A549 (cell line): ENCODE data around the gene TSC22D3. TPM values are rescaled to one million over a fixed set of nuclear protein-coding genes. Genes with fewer than 3 reads are reported as not detected.
A peak's percentile ranks its signal among the peaks of the same experiment; 100 is the strongest.

Experiments used
- ATAC-seq, 2 experiments: fragments of 200-7000 bp in 1 of 2; fragments of >200 bp in 1 of 2; cut with Nextera tagmentation in 1 of 2; cut with Tn5 transposase in 1 of 2; 3 replicates each; pipeline versions ENCODE4 v1.8.0 to v1.9.1; 2018 to 2020; ENCODE audit warnings: mild to moderate bottlenecking in 1 of 2, moderate library complexity in 1 of 2
- CTCF ChIA-PET: fragments of 300-600 bp; sonication (Branson Sonifier 250); formaldehyde crosslinking; extraction: SDS; loops from one replicate; lab custom pipeline; 2021; ENCODE audit warnings: antibody characterized with exemption, inconsistent platforms; lab: Yijun Ruan, JAX
- POLR2A ChIA-PET: fragments of 350-600 bp; formaldehyde crosslinking; extraction: SDS; loops from one replicate; lab custom pipeline; 2021; ENCODE audit warnings: antibody characterized with exemption, inconsistent platforms; lab: Yijun Ruan, JAX
- DNase-seq, 2 experiments: peaks; one replicate each; pipeline versions ENCODE4 v3.0.0 to v3.0.0-alpha.2; 2011 to 2016; ENCODE audit warnings: low read depth in 1 of 2, low spot score in 1 of 2
- FAIRE-seq: peaks from 2 replicates; lab custom pipeline; 2011; peaks lifted over from hg19 to GRCh38; lab: Jason Lieb, UNC
- H3K27ac ChIP-seq, 2 experiments: fragments of >200 bp; sonication (Bioruptor Twin); formaldehyde crosslinking; 3 replicates each; pipeline ENCODE4 v1.5.1; 2016 to 2017
- H3K4me1 ChIP-seq: fragments of >200 bp; sonication (Bioruptor Twin); formaldehyde crosslinking; 3 replicates; pipeline ENCODE4 v1.6.1; 2016
- H3K4me2 ChIP-seq: fragments of >200 bp; sonication (Bioruptor Twin); formaldehyde crosslinking; 3 replicates; pipeline ENCODE4 v1.6.1; 2016
- H3K4me3 ChIP-seq: fragments of >200 bp; sonication (Bioruptor Twin); formaldehyde crosslinking; 3 replicates; pipeline ENCODE4 v1.5.1; 2016
- H3K9me3 ChIP-seq: fragments of >200 bp; sonication (Bioruptor Twin); formaldehyde crosslinking; 3 replicates; pipeline ENCODE4 v1.6.1; 2016
- ATOH8 ChIP-seq: fragments of 250-450 bp; sonication (Bioruptor Pico); IDR thresholded peaks from 2 replicates; pipeline ENCODE4 v1.5.0; 2020; ENCODE audit warnings: low read depth, mild to moderate bottlenecking, moderate library complexity
- CBX2 ChIP-seq: fragments of 200-600 bp; sonication (generic); IDR thresholded peaks from 2 replicates; pipeline ENCODE4 v1.6.1; 2016; ENCODE audit warnings: low read depth, mild to moderate bottlenecking, borderline replicate concordance
- CBX8 ChIP-seq: fragments of 200-600 bp; sonication (generic); IDR thresholded peaks from 2 replicates; pipeline ENCODE4 v1.6.1; 2016
- CHD2 ChIP-seq: fragments of 150-350 bp; IDR thresholded peaks from 2 replicates; pipeline ENCODE4 v1.6.1; 2014; ENCODE audit warnings: low read length; ENCODE audit not compliant: partially characterized antibody
- CHD4 ChIP-seq: fragments of 200-600 bp; sonication (generic); IDR thresholded peaks from 2 replicates; pipeline ENCODE4 v1.6.1; 2016; ENCODE audit warnings: antibody characterized with exemption, mild to moderate bottlenecking, borderline replicate concordance
- CTCF ChIP-seq: fragments of >200 bp; sonication (Bioruptor Twin); formaldehyde crosslinking; IDR thresholded peaks from 3 replicates; pipeline ENCODE4 v1.5.1; 2016
- EHF ChIP-seq: fragments of 250-450 bp; sonication (Bioruptor Pico); IDR thresholded peaks from 2 replicates; pipeline ENCODE4 v1.5.0; 2020; ENCODE audit warnings: mild to moderate bottlenecking
- EHMT2 ChIP-seq: fragments of 200-600 bp; sonication (generic); IDR thresholded peaks from 2 replicates; pipeline ENCODE4 v1.6.1; 2016; ENCODE audit warnings: antibody characterized with exemption, low read depth, mild to moderate bottlenecking, moderate library complexity
- ELK1 ChIP-seq: fragments of 150-350 bp; IDR thresholded peaks from 2 replicates; pipeline ENCODE4 v1.6.1; 2014; ENCODE audit warnings: low read depth, mild to moderate bottlenecking, low read length
- FOSL2 ChIP-seq, 2 experiments: fragments of 450-650 bp in 1 of 2; fragments of >200 bp in 1 of 2; sonication (Bioruptor Twin) in 1 of 2; formaldehyde crosslinking; IDR thresholded peaks; 2 replicates each; pipeline versions ENCODE4 v1.5.0 to v1.6.1; 2016 to 2020; ENCODE audit warnings: mild to moderate bottlenecking in 1 of 2, moderate library complexity in 1 of 2
- HDAC2 ChIP-seq: fragments of 200-600 bp; sonication (generic); IDR thresholded peaks from 2 replicates; pipeline ENCODE4 v1.6.1; 2016
- HEYL ChIP-seq: fragments of 250-450 bp; sonication (Bioruptor Pico); IDR thresholded peaks from 2 replicates; pipeline ENCODE4 v1.8.0; 2021; ENCODE audit warnings: mild to moderate bottlenecking, moderate library complexity
- HOXA7 ChIP-seq: fragments of 250-450 bp; sonication (Bioruptor Pico); IDR thresholded peaks from 2 replicates; pipeline ENCODE4 v1.5.0; 2020; ENCODE audit warnings: mild to moderate bottlenecking, moderate library complexity
- HOXB5 ChIP-seq: fragments of 250-450 bp; sonication (Bioruptor Pico); IDR thresholded peaks from 2 replicates; pipeline ENCODE4 v1.5.0; 2020; ENCODE audit warnings: mild to moderate bottlenecking, moderate library complexity
- JUNB ChIP-seq: fragments of >200 bp; sonication (Bioruptor Twin); formaldehyde crosslinking; IDR thresholded peaks from 2 replicates; pipeline ENCODE4 v1.6.1; 2016
- KDM1A ChIP-seq: fragments of 200-600 bp; sonication (generic); IDR thresholded peaks from 2 replicates; pipeline ENCODE4 v1.6.1; 2016; ENCODE audit warnings: low read depth, mild to moderate bottlenecking
- MYC ChIP-seq: IDR thresholded peaks from 2 replicates; pipeline ENCODE4 v1.6.1; 2012; ENCODE audit warnings: mild to moderate bottlenecking, inconsistent platforms, low read length, improper control_type of control experiment, borderline replicate concordance
- NFE2L2 ChIP-seq: fragments of 150-350 bp; conservative IDR thresholded peaks from 2 replicates; pipeline ENCODE4 v1.6.1; 2014; ENCODE audit warnings: low read length
- NR3C1 ChIP-seq: fragments of >200 bp; sonication (Bioruptor Twin); formaldehyde crosslinking; IDR thresholded peaks from 3 replicates; pipeline ENCODE4 v1.6.1; 2017
- PBX3 ChIP-seq: IDR thresholded peaks from 2 replicates; pipeline ENCODE4 v1.6.1; 2012
- POLR2AphosphoS2 ChIP-seq: conservative IDR thresholded peaks from 2 replicates; pipeline ENCODE4 v1.6.1; 2012; ENCODE audit warnings: low read length, improper control_type of control experiment, inconsistent platforms
- RARB ChIP-seq: fragments of 250-450 bp; sonication (Bioruptor Pico); IDR thresholded peaks from 2 replicates; pipeline ENCODE4 v1.8.0; 2021; ENCODE audit warnings: mild to moderate bottlenecking, moderate library complexity
- RFX5 ChIP-seq: fragments of 450-650 bp; IDR thresholded peaks from 2 replicates; pipeline ENCODE4 v1.7.1; 2014; ENCODE audit warnings: antibody characterized with exemption, mild to moderate bottlenecking, moderate library complexity
- SMC3 ChIP-seq: fragments of >200 bp; sonication (Bioruptor Twin); formaldehyde crosslinking; IDR thresholded peaks from 3 replicates; pipeline ENCODE4 v1.6.1; 2018; ENCODE audit warnings: inconsistent platforms
- TP53 ChIP-seq: fragments of 250-450 bp; sonication (Bioruptor Pico); IDR thresholded peaks from 2 replicates; pipeline ENCODE4 v1.5.0; 2021; ENCODE audit warnings: mild to moderate bottlenecking, moderate library complexity
- USF2 ChIP-seq: fragments of 450-650 bp; IDR thresholded peaks from 2 replicates; pipeline ENCODE4 v1.6.1; 2014; ENCODE audit warnings: antibody characterized with exemption
- ZC3H11A ChIP-seq: fragments of 450-650 bp; IDR thresholded peaks from 2 replicates; pipeline ENCODE4 v1.6.1; 2014; ENCODE audit warnings: antibody characterized with exemption, mild to moderate bottlenecking
- ZNF302 ChIP-seq: fragments of 250-450 bp; sonication (Bioruptor Pico); IDR thresholded peaks from 2 replicates; pipeline ENCODE4 v1.9.0; 2021; ENCODE audit warnings: inconsistent platforms, mild to moderate bottlenecking, moderate library complexity
- ZSCAN20 ChIP-seq: fragments of 250-450 bp; sonication (Bioruptor Pico); IDR thresholded peaks from 2 replicates; pipeline ENCODE4 v1.8.0; 2022; ENCODE audit warnings: mild to moderate bottlenecking, moderate library complexity
- WGBS: methylation state at CpG from one replicate; pipeline ENCODE4 v1.1.6; 2017; ENCODE audit errors: missing lambda C conversion rate; 5-methylcytosine and 5-hydroxymethylcytosine counted together
- polyA plus RNA-seq, 4 experiments: library from polyadenylated mRNA; depleted of rRNA in 3 of 4; stranded (reverse); fragments of >200 nt; fragmentation: RNase III in 1 of 4; extraction: RNeasy Plus Mini Kit Qiagen cat#74134 plus additional on column Dnase treatment in 1 of 4; gene quantifications; 2 replicates in 3 of 4; 3 replicates in 1 of 4; pipeline ENCODE4 v1.2.3, GENCODE V29; 2011 to 2017

The TSC22D3 gene
- polyA plus RNA-seq, 2 of the 4 experiments (the other 2 are of a cell fraction): 12.2 to 65.4 TPM

- DNase-seq: no peak
- CTCF ChIA-PET: interaction anchor here (0.9 to 6.7 kb wide), 17 partner anchors 14 to 147 kb away, joined by 3 to 92 read pairs (median 6); partner anchors contain the start of genes NCBP2L and TSC22D3
- H3K9me3 ChIP-seq: no peaks in the 10 kb centered on the region
- H3K4me3 ChIP-seq: no peak overlapping the region
- no peak for FAIRE-seq
- 84% methylated on average over 5 of the region's 7 CpGs for WGBS
- H3K4me2 ChIP-seq: peak overlapping the region; percentile 96; the same call in 1 of the 3 replicates
- peaks cover 40% of the 10 kb centered on the region for H3K4me1 ChIP-seq
- peak overlapping the region in 1 of 2 experiments; percentile 85; a peak in 1 of 6 replicates for H3K27ac ChIP-seq
- POLR2A ChIA-PET: interaction anchor here (6.1 kb wide), 1 partner anchor 43 kb away, joined by 57 read pairs; no protein-coding TSS in a partner anchor
- no peak for ATAC-seq
- TF ChIP-seq CBX2: no peak
- TF ChIP-seq POLR2AphosphoS2: no peak
- TF ChIP-seq EHMT2: no peak
- no peak for TF ChIP-seq HOXA7 (CRISPR knock-in tag)
- TF ChIP-seq KDM1A: no peak
- no peak for TF ChIP-seq CTCF
- TF ChIP-seq FOSL2 (IDR thresholded peaks at IDR 0.05): no peak
- TF ChIP-seq FOSL2 (CRISPR knock-in tag; IDR thresholded peaks at IDR 0.05): no peak
- no peak for TF ChIP-seq ATOH8 (CRISPR knock-in tag)
- TF ChIP-seq USF2: no peak
- TF ChIP-seq SMC3: no peak
- no peak for TF ChIP-seq ZC3H11A
- no peak for TF ChIP-seq HDAC2
- no peak for TF ChIP-seq PBX3
- TF ChIP-seq EHF (CRISPR knock-in tag): no peak
- TF ChIP-seq MYC: no peak
- no peak for TF ChIP-seq RARB (CRISPR knock-in tag)
- no peak for TF ChIP-seq NR3C1
Measured at GRCh38 chrX:107673933-107674479, 101.6 kb downstream of the TSC22D3 start.

GRCh38 chrX:107673431-107673830, 102.2 kb downstream of the TSC22D3 start:
- H3K4me3 ChIP-seq: no peak overlapping the region; the same call in 2 of the 3 replicates
- FAIRE-seq: no peak
- POLR2A ChIA-PET: interaction anchor here (0.6 to 6.1 kb wide), 5 partner anchors 39 to 653 kb away, joined by 3 to 57 read pairs (median 3); partner anchors contain the start of gene TSC22D3
- peaks cover 40% of the 10 kb centered on the region for H3K4me1 ChIP-seq
- no peak for ATAC-seq
- peak overlapping the region; percentile 96 for H3K4me2 ChIP-seq
- H3K9me3 ChIP-seq: no peaks in the 10 kb centered on the region
- no peak for DNase-seq
- WGBS: 91% methylated on average over 6 of the region's 6 CpGs
- CTCF ChIA-PET: interaction anchor here (0.6 to 6.7 kb wide), 32 partner anchors 8 to 1773 kb away, joined by 3 to 92 read pairs (median 5); partner anchors contain the start of genes NCBP2L and TSC22D3
- peak overlapping the region; percentile 34 to 73; a peak in 4 of 6 replicates for H3K27ac ChIP-seq
- TF ChIP-seq ZNF302 (CRISPR knock-in tag) (no peak), HEYL (CRISPR knock-in tag) (no peak), ZSCAN20 (CRISPR knock-in tag) (no peak), CHD4 (no peak), ELK1 (no peak), ATOH8 (CRISPR knock-in tag) (no peak), NFE2L2 (no peak), RFX5 (no peak), CBX2 (no peak), KDM1A (no peak), CHD2 (no peak), TP53 (CRISPR knock-in tag) (no peak), HOXB5 (CRISPR knock-in tag) (no peak), JUNB (no peak), CBX8 (no peak)
